Measurements from ENCODE around the gene TP53RK.

The TP53RK gene

DNA sequence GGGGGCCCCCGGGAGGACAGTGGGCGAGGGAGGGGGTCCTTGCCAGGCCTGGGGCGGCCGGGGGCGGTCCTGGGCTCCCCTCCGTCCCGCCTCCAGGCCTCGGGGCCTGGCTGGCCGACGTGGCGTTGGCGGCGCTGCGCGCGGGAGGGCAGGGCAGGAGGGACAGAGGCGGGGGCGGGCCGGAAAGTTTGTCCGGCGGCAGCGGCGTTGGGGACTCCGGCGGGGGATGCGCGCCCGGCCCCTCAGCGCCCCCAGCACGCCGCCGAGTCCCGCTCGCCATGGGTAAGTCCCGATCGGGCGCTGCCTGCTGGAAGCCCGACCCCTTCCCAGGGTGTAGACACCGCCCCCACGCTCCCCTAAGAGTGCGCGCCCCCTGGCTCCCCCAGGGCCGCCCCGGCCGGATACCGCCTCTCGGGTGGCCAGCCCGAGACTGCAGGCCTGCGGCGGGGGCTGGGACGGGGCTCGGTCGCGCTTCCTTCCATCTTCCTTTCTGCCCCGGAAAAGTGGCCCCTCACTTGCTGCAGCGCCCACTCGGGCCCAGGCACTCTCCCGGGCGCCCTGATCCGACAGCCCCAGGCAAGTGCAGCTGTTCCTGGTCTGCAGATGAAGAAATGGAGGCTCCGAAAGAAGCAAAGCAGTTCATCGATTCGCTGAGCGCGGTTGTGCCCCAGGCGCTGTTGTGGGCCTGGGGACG, 20.4 kb upstream of the TP53RK start, which contains the start of gene SLC2A10 (continued):
- TF ChIP-seq ZNF391 (tag by site-specific recombination; IDR thresholded peaks at IDR 0.05; ENCODE audit: borderline replicate concordance, low read depth) (no peak), ZNF777 (tag by site-specific recombination; IDR thresholded peaks at IDR 0.05; ENCODE audit: borderline replicate concordance) (no peak)
- TF ChIP-seq, protein P1, sequence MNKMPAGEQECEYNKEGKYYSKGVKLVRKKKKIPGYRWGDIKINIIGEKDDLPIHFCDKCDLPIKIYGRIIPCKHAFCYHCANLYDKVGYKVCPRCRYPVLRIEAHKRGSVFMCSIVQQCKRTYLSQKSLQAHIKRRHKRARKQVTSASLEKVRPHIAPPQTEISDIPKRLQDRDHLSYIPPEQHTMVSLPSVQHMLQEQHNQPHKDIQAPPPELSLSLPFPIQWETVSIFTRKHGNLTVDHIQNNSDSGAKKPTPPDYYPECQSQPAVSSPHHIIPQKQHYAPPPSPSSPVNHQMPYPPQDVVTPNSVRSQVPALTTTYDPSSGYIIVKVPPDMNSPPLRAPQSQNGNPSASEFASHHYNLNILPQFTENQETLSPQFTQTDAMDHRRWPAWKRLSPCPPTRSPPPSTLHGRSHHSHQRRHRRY (tag by site-specific recombination; IDR thresholded peaks at IDR 0.05): no peak

DNA sequence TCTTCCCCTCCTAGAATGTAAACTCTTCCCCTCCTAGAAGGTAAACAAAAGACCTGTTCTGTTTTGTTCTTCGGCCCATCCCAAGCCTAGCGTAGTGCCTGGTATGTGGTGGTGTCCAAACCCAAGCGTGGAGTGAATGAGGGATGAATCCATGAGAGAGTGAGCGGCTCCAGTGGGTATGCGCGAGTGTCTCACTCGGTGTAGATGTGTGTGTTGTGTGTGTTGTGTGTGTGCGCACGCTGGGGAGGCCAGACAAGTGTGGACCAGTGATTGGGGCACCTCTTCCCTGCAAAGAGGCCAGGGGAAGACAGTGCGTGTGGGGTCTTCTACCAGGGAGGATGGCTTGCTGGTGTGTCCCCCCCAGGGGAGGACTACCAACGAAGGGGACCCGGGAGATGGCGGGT, 19.8 kb upstream of the TP53RK start:
- H3K36me3 ChIP-seq (ENCODE audit: control insufficient read depth in 2 of 2, insufficient read depth in 1 of 2, low read length in 2 of 2): no peaks in the 10 kb centered on the region
- CTCF ChIA-PET: interaction anchor here (0.5 to 2.2 kb wide), 7 partner anchors 10 to 732 kb away, joined by 3 to 8 read pairs (median 4); no protein-coding TSS in a partner anchor
- no peaks in the 10 kb centered on the region for H3K9me3 ChIP-seq (ENCODE audit: control insufficient read depth, insufficient read depth, low read depth, low read length)
- peak overlapping the region; percentile 52 for H3K4me3 ChIP-seq (ENCODE audit: low read depth, low read length)
- H3K4me1 ChIP-seq (ENCODE audit: control insufficient read depth, insufficient read depth, low read length): no peaks in the 10 kb centered on the region
- H3K27ac ChIP-seq (ENCODE audit: extremely low read depth, low read depth, low read length): no peak overlapping the region
- POLR2A ChIA-PET: no interaction called here
- TF ChIP-seq ZNF76 (tag by site-specific recombination; IDR thresholded peaks at IDR 0.05; ENCODE audit: borderline replicate concordance, low read depth) (no peak), SALL2 (tag by site-specific recombination; IDR thresholded peaks at IDR 0.05; ENCODE audit: borderline replicate concordance) (no peak), ZNF292 (tag by site-specific recombination; IDR thresholded peaks at IDR 0.05; ENCODE audit: borderline replicate concordance, low read depth) (no peak), ZBTB21 (tag by site-specific recombination; IDR thresholded peaks at IDR 0.05) (no peak), ZNF350 (tag by site-specific recombination; IDR thresholded peaks at IDR 0.05) (no peak), ZNF48 (tag by site-specific recombination; IDR thresholded peaks at IDR 0.05) (no peak), ZNF830 (tag by site-specific recombination; IDR thresholded peaks at IDR 0.05; ENCODE audit: low read depth) (no peak), ZNF623 (tag by site-specific recombination; IDR thresholded peaks at IDR 0.05) (no peak)
- TF ChIP-seq, protein P2, sequence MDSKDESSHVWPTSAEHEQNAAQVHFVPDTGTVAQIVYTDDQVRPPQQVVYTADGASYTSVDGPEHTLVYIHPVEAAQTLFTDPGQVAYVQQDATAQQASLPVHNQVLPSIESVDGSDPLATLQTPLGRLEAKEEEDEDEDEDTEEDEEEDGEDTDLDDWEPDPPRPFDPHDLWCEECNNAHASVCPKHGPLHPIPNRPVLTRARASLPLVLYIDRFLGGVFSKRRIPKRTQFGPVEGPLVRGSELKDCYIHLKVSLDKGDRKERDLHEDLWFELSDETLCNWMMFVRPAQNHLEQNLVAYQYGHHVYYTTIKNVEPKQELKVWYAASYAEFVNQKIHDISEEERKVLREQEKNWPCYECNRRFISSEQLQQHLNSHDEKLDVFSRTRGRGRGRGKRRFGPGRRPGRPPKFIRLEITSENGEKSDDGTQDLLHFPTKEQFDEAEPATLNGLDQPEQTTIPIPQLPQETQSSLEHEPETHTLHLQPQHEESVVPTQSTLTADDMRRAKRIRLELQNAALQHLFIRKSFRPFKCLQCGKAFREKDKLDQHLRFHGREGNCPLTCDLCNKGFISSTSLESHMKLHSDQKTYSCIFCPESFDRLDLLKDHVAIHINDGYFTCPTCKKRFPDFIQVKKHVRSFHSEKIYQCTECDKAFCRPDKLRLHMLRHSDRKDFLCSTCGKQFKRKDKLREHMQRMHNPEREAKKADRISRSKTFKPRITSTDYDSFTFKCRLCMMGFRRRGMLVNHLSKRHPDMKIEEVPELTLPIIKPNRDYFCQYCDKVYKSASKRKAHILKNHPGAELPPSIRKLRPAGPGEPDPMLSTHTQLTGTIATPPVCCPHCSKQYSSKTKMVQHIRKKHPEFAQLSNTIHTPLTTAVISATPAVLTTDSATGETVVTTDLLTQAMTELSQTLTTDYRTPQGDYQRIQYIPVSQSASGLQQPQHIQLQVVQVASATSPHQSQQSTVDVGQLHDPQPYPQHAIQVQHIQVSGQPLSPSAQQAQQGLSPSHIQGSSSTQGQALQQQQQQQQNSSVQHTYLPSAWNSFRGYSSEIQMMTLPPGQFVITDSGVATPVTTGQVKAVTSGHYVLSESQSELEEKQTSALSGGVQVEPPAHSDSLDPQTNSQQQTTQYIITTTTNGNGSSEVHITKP (tag by site-specific recombination; IDR thresholded peaks at IDR 0.05): no peak
- TF ChIP-seq, protein P3, sequence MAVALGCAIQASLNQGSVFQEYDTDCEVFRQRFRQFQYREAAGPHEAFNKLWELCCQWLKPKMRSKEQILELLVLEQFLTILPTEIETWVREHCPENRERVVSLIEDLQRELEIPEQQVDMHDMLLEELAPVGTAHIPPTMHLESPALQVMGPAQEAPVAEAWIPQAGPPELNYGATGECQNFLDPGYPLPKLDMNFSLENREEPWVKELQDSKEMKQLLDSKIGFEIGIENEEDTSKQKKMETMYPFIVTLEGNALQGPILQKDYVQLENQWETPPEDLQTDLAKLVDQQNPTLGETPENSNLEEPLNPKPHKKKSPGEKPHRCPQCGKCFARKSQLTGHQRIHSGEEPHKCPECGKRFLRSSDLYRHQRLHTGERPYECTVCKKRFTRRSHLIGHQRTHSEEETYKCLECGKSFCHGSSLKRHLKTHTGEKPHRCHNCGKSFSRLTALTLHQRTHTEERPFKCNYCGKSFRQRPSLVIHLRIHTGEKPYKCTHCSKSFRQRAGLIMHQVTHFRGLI (tag by site-specific recombination; IDR thresholded peaks at IDR 0.05): no peak
- TF ChIP-seq, protein P4, sequence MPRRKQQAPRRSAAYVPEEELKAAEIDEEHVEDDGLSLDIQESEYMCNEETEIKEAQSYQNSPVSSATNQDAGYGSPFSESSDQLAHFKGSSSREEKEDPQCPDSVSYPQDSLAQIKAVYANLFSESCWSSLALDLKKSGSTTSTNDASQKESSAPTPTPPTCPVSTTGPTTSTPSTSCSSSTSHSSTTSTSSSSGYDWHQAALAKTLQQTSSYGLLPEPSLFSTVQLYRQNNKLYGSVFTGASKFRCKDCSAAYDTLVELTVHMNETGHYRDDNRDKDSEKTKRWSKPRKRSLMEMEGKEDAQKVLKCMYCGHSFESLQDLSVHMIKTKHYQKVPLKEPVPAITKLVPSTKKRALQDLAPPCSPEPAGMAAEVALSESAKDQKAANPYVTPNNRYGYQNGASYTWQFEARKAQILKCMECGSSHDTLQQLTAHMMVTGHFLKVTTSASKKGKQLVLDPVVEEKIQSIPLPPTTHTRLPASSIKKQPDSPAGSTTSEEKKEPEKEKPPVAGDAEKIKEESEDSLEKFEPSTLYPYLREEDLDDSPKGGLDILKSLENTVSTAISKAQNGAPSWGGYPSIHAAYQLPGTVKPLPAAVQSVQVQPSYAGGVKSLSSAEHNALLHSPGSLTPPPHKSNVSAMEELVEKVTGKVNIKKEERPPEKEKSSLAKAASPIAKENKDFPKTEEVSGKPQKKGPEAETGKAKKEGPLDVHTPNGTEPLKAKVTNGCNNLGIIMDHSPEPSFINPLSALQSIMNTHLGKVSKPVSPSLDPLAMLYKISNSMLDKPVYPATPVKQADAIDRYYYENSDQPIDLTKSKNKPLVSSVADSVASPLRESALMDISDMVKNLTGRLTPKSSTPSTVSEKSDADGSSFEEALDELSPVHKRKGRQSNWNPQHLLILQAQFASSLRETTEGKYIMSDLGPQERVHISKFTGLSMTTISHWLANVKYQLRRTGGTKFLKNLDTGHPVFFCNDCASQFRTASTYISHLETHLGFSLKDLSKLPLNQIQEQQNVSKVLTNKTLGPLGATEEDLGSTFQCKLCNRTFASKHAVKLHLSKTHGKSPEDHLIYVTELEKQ (tag by site-specific recombination; IDR thresholded peaks at IDR 0.05; ENCODE audit: borderline replicate concordance): no peak
- TF ChIP-seq, protein P5, sequence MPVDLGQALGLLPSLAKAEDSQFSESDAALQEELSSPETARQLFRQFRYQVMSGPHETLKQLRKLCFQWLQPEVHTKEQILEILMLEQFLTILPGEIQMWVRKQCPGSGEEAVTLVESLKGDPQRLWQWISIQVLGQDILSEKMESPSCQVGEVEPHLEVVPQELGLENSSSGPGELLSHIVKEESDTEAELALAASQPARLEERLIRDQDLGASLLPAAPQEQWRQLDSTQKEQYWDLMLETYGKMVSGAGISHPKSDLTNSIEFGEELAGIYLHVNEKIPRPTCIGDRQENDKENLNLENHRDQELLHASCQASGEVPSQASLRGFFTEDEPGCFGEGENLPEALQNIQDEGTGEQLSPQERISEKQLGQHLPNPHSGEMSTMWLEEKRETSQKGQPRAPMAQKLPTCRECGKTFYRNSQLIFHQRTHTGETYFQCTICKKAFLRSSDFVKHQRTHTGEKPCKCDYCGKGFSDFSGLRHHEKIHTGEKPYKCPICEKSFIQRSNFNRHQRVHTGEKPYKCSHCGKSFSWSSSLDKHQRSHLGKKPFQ (tag by site-specific recombination; IDR thresholded peaks at IDR 0.05): no peak
